Fibroblast of the aortic adventitia (primary cell): ENCODE measurements around the gene SLC16A10. TPM values are rescaled to one million over a fixed set of nuclear protein-coding genes. Genes with fewer than 3 reads are reported as not detected.

Experiments used
- DNase-seq: peaks from one replicate; pipeline ENCODE4 v3.0.0-alpha.2; 2010; ENCODE audit warnings: low read depth
- H3K4me3 ChIP-seq: 2 replicates; pipeline ENCODE4 v1.5.1; 2011; ENCODE audit warnings: low read depth, mild to moderate bottlenecking, control low read depth, low read length, moderate library complexity
- small RNA-seq: library from RNA; depleted of rRNA; stranded (forward); fragments of <200 nt; gene quantifications from one replicate; pipeline ENCODE3, GENCODE V24; 2012
- total RNA-seq: library from RNA; depleted of rRNA; stranded (reverse); fragments of >200 nt; gene quantifications from 2 replicates; pipeline ENCODE4 v1.2.3, GENCODE V29; 2012; ENCODE audit warnings: low replicate concordance
- TF ChIP-seq, protein P1 (sequence below): IDR thresholded peaks from 2 replicates; pipeline ENCODE4 v1.5.1; 2011; ENCODE audit warnings: mild to moderate bottlenecking, low read length, control low read depth, inconsistent platforms; ENCODE audit not compliant: insufficient read depth

SLC16A10 gene
- total RNA-seq, 1 donor, result not detected

DNA sequence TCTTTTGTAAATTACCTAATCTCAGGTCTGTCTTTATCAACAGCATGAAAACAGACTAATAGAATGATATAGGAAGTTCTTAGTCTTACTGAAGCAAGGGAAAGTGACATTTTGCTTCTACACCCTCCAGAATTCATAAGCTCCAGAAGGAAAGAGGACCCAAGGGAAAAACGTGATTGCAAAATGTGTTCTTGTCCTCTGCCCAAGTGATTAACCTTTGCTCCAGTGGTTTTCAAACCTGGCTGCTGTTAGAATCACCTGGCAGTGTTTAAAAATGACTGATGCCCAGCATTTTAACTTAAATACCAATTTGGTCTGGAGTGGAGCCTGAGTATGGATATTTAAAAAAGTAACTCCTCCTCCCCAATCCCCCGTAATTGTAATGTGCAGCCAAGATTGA is 191.4 kb downstream of the SLC16A10 start:
- TF ChIP-seq, protein P1, sequence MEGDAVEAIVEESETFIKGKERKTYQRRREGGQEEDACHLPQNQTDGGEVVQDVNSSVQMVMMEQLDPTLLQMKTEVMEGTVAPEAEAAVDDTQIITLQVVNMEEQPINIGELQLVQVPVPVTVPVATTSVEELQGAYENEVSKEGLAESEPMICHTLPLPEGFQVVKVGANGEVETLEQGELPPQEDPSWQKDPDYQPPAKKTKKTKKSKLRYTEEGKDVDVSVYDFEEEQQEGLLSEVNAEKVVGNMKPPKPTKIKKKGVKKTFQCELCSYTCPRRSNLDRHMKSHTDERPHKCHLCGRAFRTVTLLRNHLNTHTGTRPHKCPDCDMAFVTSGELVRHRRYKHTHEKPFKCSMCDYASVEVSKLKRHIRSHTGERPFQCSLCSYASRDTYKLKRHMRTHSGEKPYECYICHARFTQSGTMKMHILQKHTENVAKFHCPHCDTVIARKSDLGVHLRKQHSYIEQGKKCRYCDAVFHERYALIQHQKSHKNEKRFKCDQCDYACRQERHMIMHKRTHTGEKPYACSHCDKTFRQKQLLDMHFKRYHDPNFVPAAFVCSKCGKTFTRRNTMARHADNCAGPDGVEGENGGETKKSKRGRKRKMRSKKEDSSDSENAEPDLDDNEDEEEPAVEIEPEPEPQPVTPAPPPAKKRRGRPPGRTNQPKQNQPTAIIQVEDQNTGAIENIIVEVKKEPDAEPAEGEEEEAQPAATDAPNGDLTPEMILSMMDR, result no peak
- H3K4me3 ChIP-seq, result no peak overlapping the region
- no peak for DNase-seq

DNA sequence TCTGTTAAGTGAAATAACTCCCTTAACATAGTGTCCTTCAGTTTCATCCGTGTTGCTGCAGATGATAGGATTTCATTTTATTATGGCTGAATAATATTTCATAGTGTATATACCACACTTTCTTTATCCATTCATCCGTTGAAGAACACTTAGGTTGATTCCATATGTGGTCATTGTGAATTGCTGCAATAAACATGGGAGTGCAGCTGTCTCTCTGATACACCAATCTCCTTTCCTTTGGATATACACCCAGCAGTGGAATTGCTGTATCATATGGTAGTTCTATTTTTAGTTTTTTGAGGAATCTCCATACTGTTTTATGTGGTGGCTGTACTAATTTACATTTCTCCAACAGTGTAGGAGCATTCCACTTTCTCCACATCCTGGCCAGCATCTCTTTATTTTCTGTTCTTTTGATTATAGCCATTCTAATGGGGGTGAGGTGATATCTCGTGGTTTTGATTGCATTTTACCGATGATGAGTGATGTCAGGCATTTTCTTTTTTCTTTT is 193.2 kb downstream of the SLC16A10 start:
- no peak overlapping the region for H3K4me3 ChIP-seq
- no peak for DNase-seq
- TF ChIP-seq, protein P1, result no peak

Small RNAs within 50 kb of the gene (small RNA-seq; reads per million reads assigned to genes)
- gene RNU6-960P, result not detected

Other genes with a start within 250 kb of the SLC16A10 start
- 61.1 and 99.1 TPM in 2 replicates for gene AMD1, start 212.7 kb upstream of the SLC16A10 start, total RNA-seq
- gene GTF3C6, start 128.8 kb upstream of the SLC16A10 start, total RNA-seq, result 37.0 and 77.0 TPM in 2 replicates
- gene RPF2, start 105.5 kb upstream of the SLC16A10 start, total RNA-seq, result 24.9 and 51.5 TPM in 2 replicates